ENCODE results near the gene NKAIN2.

Gene NKAIN2

DNA sequence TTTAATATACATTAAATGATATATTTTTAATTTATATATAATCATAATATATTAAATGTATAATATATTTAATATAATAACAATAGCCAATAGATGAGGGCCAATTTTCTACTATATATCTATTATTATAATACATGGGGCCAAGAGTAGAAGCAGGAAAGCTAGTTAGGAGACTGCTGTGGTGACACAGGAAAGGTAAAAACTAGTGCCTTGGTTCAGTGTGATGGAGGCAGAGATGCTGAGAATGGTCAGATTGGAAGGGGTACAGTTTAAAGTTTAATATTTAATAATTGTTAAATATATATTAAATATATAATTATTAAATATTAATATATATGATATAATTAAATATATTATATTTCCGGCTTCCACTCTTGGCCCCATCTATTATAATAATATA, 1055.7 kb downstream of the NKAIN2 start:
- no peak overlapping the region for H3K4me3 ChIP-seq (ENCODE audit: low read length)
- no peak for TF ChIP-seq ZNF274 (IDR thresholded peaks at IDR 0.05; ENCODE audit: low read depth, low read length)

DNA sequence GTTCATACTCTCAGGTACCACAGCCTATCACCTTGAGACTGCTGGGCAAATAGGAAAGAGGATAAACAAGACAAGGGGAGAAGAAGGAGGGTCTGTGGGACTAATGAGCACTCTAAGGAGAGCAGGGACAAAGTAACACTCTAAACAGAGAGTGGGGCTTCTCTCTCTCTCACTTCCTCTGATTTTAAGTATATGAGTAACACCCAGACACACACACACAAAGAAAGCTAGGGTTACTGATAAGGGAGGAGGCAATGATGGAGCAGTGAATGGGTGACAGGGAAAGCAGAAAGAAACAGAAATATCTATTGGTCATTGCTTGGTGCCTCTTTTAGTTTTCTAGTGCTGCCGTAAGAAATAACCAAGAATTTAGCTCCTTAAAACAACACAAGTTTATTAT, 1062.4 kb downstream of the NKAIN2 start:
- TF ChIP-seq ZNF274 (IDR thresholded peaks at IDR 0.05; ENCODE audit: low read depth, low read length), result no peak
- H3K4me3 ChIP-seq (ENCODE audit: low read length), result no peak overlapping the region

DNA sequence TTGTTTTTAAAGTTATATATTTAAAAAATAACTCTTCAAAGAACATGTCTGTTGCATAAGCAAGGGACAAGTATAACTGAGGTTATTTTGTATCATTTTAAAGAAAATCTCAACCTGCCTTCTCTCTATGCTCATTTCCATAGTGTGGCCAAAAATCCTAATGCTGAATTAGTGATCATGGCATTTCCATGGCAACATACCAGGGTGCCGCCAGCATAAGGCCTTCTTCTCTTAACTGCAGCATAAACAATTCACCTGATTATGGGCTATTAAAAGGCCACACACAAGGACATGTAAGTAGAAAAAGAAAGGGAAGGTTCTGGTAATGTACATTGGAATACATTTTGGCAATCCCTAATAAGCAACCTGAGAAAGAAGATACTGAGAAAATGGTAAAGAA, 1063.5 kb downstream of the NKAIN2 start:
- no peak for TF ChIP-seq ZNF274 (IDR thresholded peaks at IDR 0.05; ENCODE audit: low read depth, low read length)
- H3K4me3 ChIP-seq (ENCODE audit: low read length), result no peak overlapping the region

DNA sequence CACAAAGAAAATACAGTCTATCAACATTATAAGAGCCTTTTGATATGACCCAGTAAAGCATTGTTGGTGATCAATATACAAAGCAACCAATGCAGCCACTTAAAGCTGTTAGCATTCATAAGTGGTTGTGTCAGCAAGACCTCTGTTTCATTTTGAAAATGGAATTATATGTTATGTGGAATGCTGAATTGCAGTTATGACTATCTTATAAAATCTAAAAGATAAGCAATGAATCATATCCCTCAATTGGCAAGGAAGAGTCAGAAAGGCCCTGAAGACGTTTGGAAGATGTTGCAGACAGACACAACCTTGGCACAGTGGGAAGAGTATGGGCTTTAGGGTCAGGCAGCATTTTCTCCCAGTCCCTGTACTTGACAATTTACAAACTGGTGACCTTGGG, 1064.8 kb downstream of the NKAIN2 start:
- no peak for TF ChIP-seq ZNF274 (IDR thresholded peaks at IDR 0.05; ENCODE audit: low read depth, low read length)
- no peak overlapping the region for H3K4me3 ChIP-seq (ENCODE audit: low read length)

DNA sequence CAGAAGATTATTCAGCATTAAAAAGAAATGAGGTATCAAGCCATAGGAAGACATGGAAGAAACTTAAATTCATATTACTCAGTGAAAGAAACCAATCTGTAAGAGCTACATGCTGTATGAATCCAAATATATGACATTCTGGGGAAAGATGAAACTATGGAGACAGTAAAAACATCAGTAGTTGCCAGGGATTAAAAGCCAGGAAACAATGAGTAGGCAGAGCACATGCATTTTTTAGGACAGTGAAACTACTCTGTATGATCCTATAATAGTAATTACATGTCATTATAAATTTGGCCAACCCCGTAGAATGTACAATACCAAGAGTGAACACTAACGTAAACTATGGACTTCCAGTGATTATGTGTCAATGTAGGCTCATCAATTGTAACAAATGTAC, 1065.8 kb downstream of the NKAIN2 start:
- TF ChIP-seq ZNF274 (IDR thresholded peaks at IDR 0.05; ENCODE audit: low read depth, low read length), result no peak
- H3K4me3 ChIP-seq (ENCODE audit: low read length), result no peak overlapping the region

DNA sequence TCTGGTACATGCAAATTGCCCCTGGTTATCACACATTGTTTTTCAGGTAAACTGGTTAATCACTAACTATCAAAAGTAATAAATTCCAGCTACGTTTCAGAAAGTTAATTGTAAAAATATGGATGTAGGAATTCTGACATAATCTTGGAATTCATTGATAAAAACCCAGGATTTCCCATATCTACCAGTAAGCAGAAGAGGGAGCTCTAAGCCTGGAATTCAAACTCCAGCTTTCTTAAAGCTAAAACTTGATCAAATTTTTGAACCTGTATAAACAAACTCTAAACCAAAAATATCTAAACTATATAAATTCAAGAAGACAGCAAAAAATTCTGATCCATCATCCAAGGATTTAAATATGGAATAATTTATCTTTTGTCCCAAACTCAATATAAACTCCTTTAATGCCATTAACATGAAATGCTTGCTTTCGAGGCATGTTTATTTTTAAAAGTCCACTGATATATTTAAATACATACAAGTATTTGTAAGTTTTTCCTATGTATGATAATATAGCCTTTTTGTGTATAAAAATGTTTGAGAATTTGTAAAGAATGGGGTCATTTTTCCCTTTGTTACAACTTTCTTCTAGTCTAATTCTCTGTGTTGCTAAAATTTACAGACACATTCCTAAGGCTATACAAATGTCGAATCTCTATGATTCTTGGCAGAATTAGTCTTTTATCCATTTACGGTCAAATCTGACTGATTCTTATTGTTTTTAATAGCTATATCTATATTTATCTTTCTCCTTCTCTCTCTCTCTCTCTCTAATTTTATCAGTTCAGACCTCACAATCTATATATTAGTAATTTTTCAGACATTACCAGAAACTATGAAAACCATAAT, 1067.2 kb downstream of the NKAIN2 start:
- TF ChIP-seq ZNF274 (IDR thresholded peaks at IDR 0.05; ENCODE audit: low read depth, low read length), result no peak
- H3K4me3 ChIP-seq (ENCODE audit: low read length), result no peak overlapping the region

DNA sequence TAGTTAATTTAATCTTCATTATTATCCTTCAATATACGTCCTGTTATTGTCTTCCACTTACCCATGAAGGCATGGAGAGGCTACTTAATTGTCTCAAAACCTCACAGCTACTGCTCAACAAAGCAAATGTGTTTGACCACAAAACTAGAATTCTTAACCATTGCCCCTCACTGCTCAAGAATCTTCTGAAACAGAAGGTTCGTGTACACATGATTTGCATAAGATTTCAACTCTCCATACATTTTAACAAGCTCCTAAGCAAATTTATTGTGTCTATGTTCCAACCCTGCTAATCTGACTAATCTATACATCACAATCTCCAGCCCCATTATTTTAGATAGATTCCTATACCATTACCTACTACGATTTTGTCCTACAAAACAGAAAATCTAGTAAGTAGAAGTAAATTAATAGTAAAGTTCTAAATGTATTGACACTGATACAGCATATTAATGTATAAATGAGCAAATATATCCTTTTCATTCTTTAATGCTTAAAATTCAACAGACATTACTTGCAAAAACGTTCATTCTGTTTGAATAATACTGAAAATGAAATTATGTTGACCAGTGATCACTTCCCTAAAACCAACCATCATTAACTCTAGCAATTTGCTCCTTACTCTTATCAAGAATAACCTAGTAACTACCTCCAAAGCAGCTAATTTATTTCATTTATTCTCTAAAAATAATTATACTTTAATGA, 1068.8 kb downstream of the NKAIN2 start:
- no peak for TF ChIP-seq ZNF274 (IDR thresholded peaks at IDR 0.05; ENCODE audit: low read depth, low read length)
- H3K4me3 ChIP-seq (ENCODE audit: low read length), result no peak overlapping the region; the same call in 1 of the 2 replicates

DNA sequence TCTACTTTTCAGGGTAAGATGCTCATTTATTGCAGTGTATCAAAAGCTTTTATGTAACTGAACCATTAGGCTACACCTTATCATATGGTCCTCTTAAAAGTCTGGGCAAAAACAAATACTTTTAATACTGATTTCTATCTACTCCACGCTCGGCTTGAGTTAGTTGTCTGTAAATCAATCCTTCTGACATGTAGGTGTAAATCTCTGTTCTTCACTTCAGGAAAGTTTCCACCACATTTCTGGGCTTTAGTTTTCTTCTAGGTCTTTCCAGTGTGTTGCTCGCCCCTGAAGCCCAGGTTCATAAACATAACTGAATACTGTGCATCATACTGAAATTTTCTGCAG, 1069.4 kb downstream of the NKAIN2 start:
- no peak for TF ChIP-seq ZNF274 (IDR thresholded peaks at IDR 0.05; ENCODE audit: low read depth, low read length)
- H3K4me3 ChIP-seq (ENCODE audit: low read length), result no peak overlapping the region

Data from GM08714 (cell line).